ENCODE results near the gene TPPP3.

DNA sequence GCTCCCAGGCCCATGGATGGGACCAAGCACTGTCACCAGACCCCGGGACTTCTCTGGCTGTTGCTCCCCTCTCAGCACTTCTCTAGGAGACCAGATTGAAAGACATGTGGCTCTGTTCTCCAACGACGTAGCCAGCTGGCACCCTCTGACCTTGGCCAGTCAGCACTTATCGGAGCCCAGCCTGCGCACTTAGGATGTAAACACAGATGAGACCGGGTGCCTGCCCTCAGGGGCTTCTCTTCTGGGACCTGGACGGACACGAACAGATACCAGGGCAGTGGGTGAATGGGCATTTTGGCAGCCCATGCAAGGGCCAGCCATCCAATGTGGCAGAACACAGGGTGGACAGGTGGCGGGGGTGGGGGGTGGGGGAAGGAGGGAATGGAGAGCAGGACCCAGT, 16.3 kb upstream of the TPPP3 start:
- no peak for TF ChIP-seq EZH2 (IDR thresholded peaks at IDR 0.05; ENCODE audit: borderline replicate concordance, low read length)
- TF ChIP-seq, protein P1, sequence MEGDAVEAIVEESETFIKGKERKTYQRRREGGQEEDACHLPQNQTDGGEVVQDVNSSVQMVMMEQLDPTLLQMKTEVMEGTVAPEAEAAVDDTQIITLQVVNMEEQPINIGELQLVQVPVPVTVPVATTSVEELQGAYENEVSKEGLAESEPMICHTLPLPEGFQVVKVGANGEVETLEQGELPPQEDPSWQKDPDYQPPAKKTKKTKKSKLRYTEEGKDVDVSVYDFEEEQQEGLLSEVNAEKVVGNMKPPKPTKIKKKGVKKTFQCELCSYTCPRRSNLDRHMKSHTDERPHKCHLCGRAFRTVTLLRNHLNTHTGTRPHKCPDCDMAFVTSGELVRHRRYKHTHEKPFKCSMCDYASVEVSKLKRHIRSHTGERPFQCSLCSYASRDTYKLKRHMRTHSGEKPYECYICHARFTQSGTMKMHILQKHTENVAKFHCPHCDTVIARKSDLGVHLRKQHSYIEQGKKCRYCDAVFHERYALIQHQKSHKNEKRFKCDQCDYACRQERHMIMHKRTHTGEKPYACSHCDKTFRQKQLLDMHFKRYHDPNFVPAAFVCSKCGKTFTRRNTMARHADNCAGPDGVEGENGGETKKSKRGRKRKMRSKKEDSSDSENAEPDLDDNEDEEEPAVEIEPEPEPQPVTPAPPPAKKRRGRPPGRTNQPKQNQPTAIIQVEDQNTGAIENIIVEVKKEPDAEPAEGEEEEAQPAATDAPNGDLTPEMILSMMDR (IDR thresholded peaks at IDR 0.05; ENCODE audit: low read length): no peak
